ENCODE measurements around the gene RBM4B.

Gene RBM4B

DNA sequence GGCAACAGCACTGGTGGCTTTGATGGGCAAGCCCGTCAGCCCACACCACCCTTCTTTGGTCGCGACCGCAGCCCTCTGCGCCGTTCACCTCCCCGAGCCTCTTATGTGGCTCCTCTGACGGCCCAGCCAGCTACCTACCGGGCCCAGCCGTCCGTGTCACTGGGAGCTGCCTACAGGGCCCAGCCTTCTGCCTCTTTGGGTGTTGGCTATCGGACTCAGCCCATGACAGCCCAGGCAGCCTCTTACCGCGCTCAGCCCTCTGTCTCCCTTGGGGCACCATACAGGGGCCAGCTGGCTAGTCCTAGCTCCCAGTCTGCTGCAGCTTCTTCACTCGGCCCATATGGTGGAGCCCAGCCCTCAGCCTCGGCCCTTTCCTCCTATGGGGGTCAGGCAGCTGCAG is 53.2 kb downstream of the RBM4B start:
- no peak overlapping the region for H3K27ac ChIP-seq
- H4K20me1 ChIP-seq, result peaks cover 100% of the 10 kb centered on the region
- no peak for TF ChIP-seq Cebpa-rat (IDR thresholded peaks at IDR 0.05)
- H3K4me2 ChIP-seq, result peak overlapping the region; percentile 3; the same call in 1 of the 2 replicates
- H3K9me3 ChIP-seq, result no peaks in the 10 kb centered on the region
- H3K4me3 ChIP-seq, result no peak overlapping the region
- no peaks in the 10 kb centered on the region for H3K27me3 ChIP-seq
- peaks cover 53% of the 10 kb centered on the region for H3K4me1 ChIP-seq
- peaks cover 100% of the 10 kb centered on the region for H3K36me3 ChIP-seq
- H3K9ac ChIP-seq, result no peak overlapping the region

GRCh38 chr11:66619080-66619554 is 58.6 kb downstream of the RBM4B start:
- Histone ChIP-seq H3K27me3 (no peaks in the 10 kb centered on the region), H3K9ac (peak overlapping the region; percentile 97), H3K27ac (0 out of 2 replicates have a peak overlapping the region, but pooled peaks have one; percentile 97), H3K4me2 (peak overlapping the region; percentile 97), H4K20me1 (peaks cover 77% of the 10 kb centered on the region), H3K9me3 (no peaks in the 10 kb centered on the region), H3K36me3 (peaks cover 63% of the 10 kb centered on the region), H3K4me1 (peaks cover 74% of the 10 kb centered on the region), H3K4me3 (peak overlapping the region; percentile 99)
- TF ChIP-seq Cebpa-rat (IDR thresholded peaks at IDR 0.05), result no peak

- Histone ChIP-seq H3K36me3 (peaks cover 44% of the 10 kb centered on the region), H3K27me3 (no peaks in the 10 kb centered on the region), H3K9ac (peak overlapping the region; percentile 97), H3K4me1 (peaks cover 62% of the 10 kb centered on the region), H3K4me3 (peak overlapping the region; percentile 99), H4K20me1 (peaks cover 59% of the 10 kb centered on the region), H3K27ac (peak overlapping the region; percentile 97), H3K4me2 (peak overlapping the region; percentile 97), H3K9me3 (no peaks in the 10 kb centered on the region)
- no peak for TF ChIP-seq Cebpa-rat (IDR thresholded peaks at IDR 0.05)
Observed at GRCh38 chr11:66617155-66617834, 60.4 kb downstream of the RBM4B start.

GRCh38 chr11:66616379-66617154 is 61.1 kb downstream of the RBM4B start, which contains the start of gene RBM14:
RBM14 (plus strand) TSS chr11:66616630; CDS start chr11:66616721, 91 bp downstream.
- no peak for TF ChIP-seq Cebpa-rat (IDR thresholded peaks at IDR 0.05)

More at GRCh38 chr11:66616379-66617154, 61.1 kb downstream of the RBM4B start, which contains the start of gene RBM14:
- H3K4me1 ChIP-seq, result peaks cover 62% of the 10 kb centered on the region
- peak within 1 kb of the TSS; percentile 97 for H3K4me2 ChIP-seq
- no peaks in the 10 kb centered on the region for H3K27me3 ChIP-seq
- peak within 1 kb of the TSS; percentile 97 for H3K9ac ChIP-seq
- H3K4me3 ChIP-seq, result peak within 1 kb of the TSS; percentile 99
- peaks cover 37% of the 10 kb centered on the region for H3K36me3 ChIP-seq
- peaks cover 51% of the 10 kb centered on the region for H4K20me1 ChIP-seq
- peak within 1 kb of the TSS; percentile 97 for H3K27ac ChIP-seq
- H3K9me3 ChIP-seq, result no peaks in the 10 kb centered on the region
